HUES64 (cell line): ENCODE results near the gene ZNF433.

Experiments
- H3K27ac ChIP-seq: 2 replicates; pipeline ENCODE4 v1.7.0; 2013; ENCODE audit warnings: low read depth, low read length, inconsistent platforms
- H3K27me3 ChIP-seq: 2 replicates; pipeline ENCODE4 v1.6.1; 2013; ENCODE audit warnings: mild to moderate bottlenecking, low read length; ENCODE audit not compliant: insufficient read depth
- H3K36me3 ChIP-seq: 2 replicates; pipeline ENCODE4 v1.6.1; 2013; ENCODE audit warnings: mild to moderate bottlenecking, low read length; ENCODE audit not compliant: insufficient read depth
- H3K4me1 ChIP-seq: 2 replicates; pipeline ENCODE4 v1.6.1; 2013; ENCODE audit warnings: mild to moderate bottlenecking, low read length, moderate library complexity; ENCODE audit not compliant: insufficient read depth
- H3K4me3 ChIP-seq: 2 replicates; pipeline ENCODE4 v1.5.1; 2013; ENCODE audit warnings: mild to moderate bottlenecking, low read length, moderate library complexity
- H3K9ac ChIP-seq: 2 replicates; pipeline ENCODE4 v1.6.1; 2013; ENCODE audit warnings: mild to moderate bottlenecking, low read depth, low read length
- H3K9me3 ChIP-seq: 2 replicates; pipeline ENCODE4 v1.6.1; 2013; ENCODE audit warnings: low read depth, low read length; ENCODE audit not compliant: insufficient read depth
- WGBS: fragments of 150-250, 120-280 bp; methylation state at CpG from one replicate; pipeline ENCODE4 v1.1.7; 2013; ENCODE audit warnings: missing lambda C conversion rate; 5-methylcytosine and 5-hydroxymethylcytosine counted together

The ZNF433 gene

DNA sequence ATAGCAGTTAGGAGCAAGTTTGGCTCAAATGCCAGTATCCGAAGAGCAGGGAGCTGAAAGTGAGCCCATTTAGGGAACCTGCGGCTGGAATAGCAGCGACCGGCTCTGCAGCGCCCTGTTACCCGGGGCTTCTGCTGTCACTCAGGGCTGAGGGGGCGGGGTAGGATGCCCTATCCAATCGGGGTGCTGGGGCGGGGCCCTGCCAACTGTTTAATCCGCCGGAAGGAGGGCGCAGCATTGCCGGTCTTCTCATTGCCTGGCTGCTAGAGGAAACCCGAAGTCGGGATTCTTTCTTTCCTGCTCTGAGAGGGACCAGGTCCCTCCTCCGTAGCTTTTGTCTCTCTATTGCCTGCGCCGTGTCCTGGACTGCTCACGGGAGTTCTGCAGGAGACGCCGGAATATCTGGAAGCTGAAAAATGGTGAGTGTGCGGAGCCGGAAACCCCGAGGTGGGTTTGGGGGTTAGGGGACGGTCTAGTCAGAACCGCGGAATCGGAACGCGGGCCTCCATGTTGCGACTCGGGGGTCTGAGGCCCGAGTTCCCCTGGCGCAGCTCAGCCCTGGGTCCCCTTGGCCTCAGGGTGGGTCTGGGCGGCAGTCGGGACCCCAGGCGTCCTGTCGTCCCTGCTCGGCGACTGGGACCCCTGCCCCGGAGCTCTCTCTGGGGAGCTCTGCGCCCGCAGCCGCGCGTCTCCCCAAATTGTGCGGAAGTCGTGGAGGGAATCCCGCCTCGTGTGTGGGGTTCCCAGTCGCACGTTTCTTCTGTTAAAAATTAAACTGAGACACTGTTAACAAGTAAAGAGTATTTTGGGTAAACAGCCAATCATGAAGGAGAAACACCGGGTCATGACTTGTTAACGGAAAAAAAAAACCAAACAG lies 47.8 kb downstream of the ZNF433 start:
- 0 out of 2 replicates have a peak, but pooled peaks cover 4% of the 10 kb centered on the region for H3K4me1 ChIP-seq
- peak overlapping the region; percentile 88 for H3K4me3 ChIP-seq
- H3K27me3 ChIP-seq, result no peaks in the 10 kb centered on the region
- whole genome bisulfite sequencing, result under 1% methylated on average over 53 of the region's 54 CpGs
- peak overlapping the region; percentile 91 for H3K27ac ChIP-seq
- peaks cover 12% of the 10 kb centered on the region; the same call in 1 of the 2 replicates for H3K36me3 ChIP-seq
- peaks cover 10% of the 10 kb centered on the region for H3K9me3 ChIP-seq
- H3K9ac ChIP-seq, result peak overlapping the region; percentile 92

DNA sequence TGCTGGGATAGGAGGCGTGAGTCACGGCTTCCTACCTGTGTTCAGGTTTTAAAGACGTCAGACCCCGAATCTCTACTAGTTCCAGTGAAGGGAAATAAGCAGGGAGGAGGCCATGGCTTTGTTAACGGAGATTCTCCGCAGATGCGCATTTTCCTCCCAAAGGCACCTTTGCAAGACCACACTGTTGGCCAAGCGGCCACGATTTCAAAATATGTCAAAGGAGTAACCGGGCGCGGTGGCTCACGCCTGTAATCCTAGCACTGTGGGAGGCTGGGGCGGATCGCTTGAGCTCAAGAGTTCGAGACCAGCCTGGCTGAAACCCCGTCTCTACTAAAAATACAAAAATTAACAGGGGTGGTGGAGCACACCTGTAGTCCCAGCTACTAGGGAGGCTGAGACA lies 48.7 kb downstream of the ZNF433 start:
- Histone ChIP-seq H3K9ac (no peak overlapping the region), H3K36me3 (peaks cover 12% of the 10 kb centered on the region; the same call in 1 of the 2 replicates), H3K4me3 (peak overlapping the region; percentile 88; the same call in 1 of the 2 replicates), H3K4me1 (0 out of 2 replicates have a peak, but pooled peaks cover 4% of the 10 kb centered on the region), H3K9me3 (peaks cover 19% of the 10 kb centered on the region), H3K27me3 (no peaks in the 10 kb centered on the region), H3K27ac (no peak overlapping the region)
- WGBS, result 94% methylated on average over 17 of the region's 17 CpGs

GRCh38 chr19:11984986-11985385 lies 50.5 kb downstream of the ZNF433 start:
- Histone ChIP-seq H3K9me3 (peaks cover 37% of the 10 kb centered on the region), H3K9ac (no peak overlapping the region), H3K36me3 (peaks cover 8% of the 10 kb centered on the region; the same call in 1 of the 2 replicates), H3K27ac (no peak overlapping the region), H3K27me3 (no peaks in the 10 kb centered on the region), H3K4me3 (no peak overlapping the region), H3K4me1 (0 out of 2 replicates have a peak, but pooled peaks cover 4% of the 10 kb centered on the region)
- WGBS, result 57% methylated on average over 5 of the region's 5 CpGs

DNA sequence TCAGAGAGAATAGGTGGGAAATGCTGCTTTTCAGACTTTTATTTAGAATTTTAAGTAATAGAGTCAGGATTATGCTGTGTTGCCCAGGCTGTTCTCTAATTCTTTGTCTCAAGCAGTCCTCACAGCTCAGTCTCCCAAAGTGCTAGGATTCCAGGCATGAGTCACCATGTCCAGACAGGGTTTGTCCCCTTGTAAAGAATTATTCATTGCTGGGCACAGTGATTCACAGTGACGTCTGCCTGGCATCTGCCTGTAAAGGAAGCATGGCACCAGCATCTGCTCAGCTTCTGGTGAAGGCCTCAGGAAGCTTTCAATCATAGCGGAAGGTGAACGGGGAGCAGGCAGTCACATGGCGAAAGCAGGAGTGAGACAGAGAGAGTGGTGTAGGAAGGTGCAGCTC lies 53.0 kb downstream of the ZNF433 start:
- H3K27me3 ChIP-seq, result no peaks in the 10 kb centered on the region
- H3K36me3 ChIP-seq, result peaks cover 4% of the 10 kb centered on the region
- H3K9ac ChIP-seq, result no peak overlapping the region
- H3K27ac ChIP-seq, result no peak overlapping the region; the same call in 1 of the 2 replicates
- H3K9me3 ChIP-seq, result peaks cover 62% of the 10 kb centered on the region
- H3K4me3 ChIP-seq, result no peak overlapping the region
- 91% methylated on average over 3 of the region's 4 CpGs for WGBS
- 0 out of 2 replicates have a peak, but pooled peaks cover 4% of the 10 kb centered on the region for H3K4me1 ChIP-seq

DNA sequence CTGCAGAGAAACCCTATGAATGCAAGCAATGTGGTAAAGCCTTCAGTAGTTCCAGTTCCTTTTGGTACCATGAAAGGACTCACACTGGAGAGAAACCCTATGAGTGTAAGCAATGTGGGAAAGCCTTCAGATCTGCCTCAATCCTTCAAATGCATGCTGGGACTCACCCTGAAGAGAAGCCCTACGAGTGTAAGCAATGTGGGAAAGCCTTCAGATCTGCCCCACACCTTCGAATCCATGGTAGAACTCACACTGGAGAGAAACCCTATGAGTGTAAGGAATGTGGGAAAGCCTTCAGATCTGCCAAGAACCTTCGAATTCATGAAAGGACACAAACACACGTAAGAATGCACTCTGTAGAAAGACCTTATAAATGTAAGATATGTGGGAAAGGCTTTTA lies 56.0 kb downstream of the ZNF433 start:
- no peak overlapping the region for H3K4me3 ChIP-seq

DNA sequence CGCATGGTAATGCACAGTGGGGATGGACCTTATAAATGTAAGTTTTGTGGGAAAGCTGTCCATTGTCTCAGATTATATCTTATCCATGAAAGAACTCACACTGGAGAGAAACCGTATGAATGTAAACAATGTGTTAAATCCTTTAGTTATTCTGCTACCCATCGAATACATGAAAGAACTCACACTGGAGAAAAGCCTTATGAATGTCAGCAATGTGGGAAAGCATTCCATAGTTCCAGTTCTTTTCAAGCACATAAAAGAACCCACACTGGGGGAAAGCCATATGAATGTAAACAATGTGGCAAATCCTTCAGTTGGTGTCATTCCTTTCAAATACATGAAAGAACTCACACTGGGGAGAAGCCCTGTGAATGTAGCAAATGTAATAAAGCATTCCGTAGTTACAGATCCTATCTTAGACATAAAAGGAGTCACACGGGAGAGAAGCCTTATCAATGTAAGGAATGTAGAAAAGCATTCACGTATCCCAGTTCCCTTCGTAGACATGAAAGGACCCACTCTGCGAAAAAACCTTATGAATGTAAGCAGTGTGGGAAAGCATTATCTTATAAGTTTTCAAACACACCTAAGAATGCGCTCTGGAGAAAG lies 56.9 kb downstream of the ZNF433 start:
- Histone ChIP-seq H3K4me3 (no peak overlapping the region), H3K9ac (no peak overlapping the region), H3K27ac (no peak overlapping the region), H3K4me1 (no peaks in the 10 kb centered on the region), H3K27me3 (no peaks in the 10 kb centered on the region), H3K9me3 (peaks cover 85% of the 10 kb centered on the region), H3K36me3 (peaks cover 4% of the 10 kb centered on the region)
- WGBS, result 96% methylated on average over 8 of the region's 9 CpGs

More for the DNA sequence above, 56.0 kb downstream of the ZNF433 start:
- Histone ChIP-seq H3K27me3 (no peaks in the 10 kb centered on the region), H3K9ac (no peak overlapping the region), H3K9me3 (peaks cover 86% of the 10 kb centered on the region), H3K36me3 (peaks cover 4% of the 10 kb centered on the region), H3K27ac (no peak overlapping the region), H3K4me1 (no peaks in the 10 kb centered on the region)
- 84% methylated on average over 3 of the region's 4 CpGs for WGBS

- no peak overlapping the region for H3K27ac ChIP-seq
- no peaks in the 10 kb centered on the region for H3K4me1 ChIP-seq
- no peaks in the 10 kb centered on the region for H3K27me3 ChIP-seq
- H3K9me3 ChIP-seq, result peaks cover 34% of the 10 kb centered on the region
- H3K4me3 ChIP-seq, result no peak overlapping the region
- WGBS, result 80% methylated on average over 3 of the region's 5 CpGs
- H3K9ac ChIP-seq, result no peak overlapping the region
- H3K36me3 ChIP-seq, result peaks cover 2% of the 10 kb centered on the region
Observed at GRCh38 chr19:11973019-11973810, 62.3 kb downstream of the ZNF433 start.

DNA sequence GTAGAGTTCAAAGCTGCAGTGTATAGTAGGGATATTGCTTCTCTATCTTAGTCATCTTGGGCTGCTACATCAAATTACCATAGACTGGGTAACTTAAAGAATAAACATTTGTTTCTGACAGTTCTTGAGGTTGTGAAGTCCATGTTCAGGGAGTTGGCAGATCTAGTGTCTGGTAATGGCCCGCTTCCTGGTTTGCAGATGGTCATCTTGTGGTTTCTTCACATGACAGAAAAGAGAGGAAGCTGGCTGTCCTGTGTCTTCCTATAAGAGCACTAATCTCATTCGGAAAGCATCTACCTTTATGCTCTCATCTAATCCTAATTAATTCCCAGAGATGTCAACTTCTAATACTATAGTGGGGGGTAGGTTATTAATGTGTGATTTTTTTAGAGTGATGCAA lies 64.4 kb downstream of the ZNF433 start:
- Histone ChIP-seq H3K4me1 (no peaks in the 10 kb centered on the region), H3K9me3 (peaks cover 13% of the 10 kb centered on the region), H3K4me3 (no peak overlapping the region), H3K27me3 (peaks cover 7% of the 10 kb centered on the region), H3K36me3 (no peaks in the 10 kb centered on the region), H3K27ac (no peak overlapping the region), H3K9ac (no peak overlapping the region)
- 83% methylated on average over 1 of the region's 2 CpGs for WGBS

- H3K27me3 ChIP-seq, result peaks cover 12% of the 10 kb centered on the region
- no peak overlapping the region for H3K27ac ChIP-seq
- H3K4me1 ChIP-seq, result no peaks in the 10 kb centered on the region
- no peak overlapping the region for H3K4me3 ChIP-seq
- H3K9ac ChIP-seq, result no peak overlapping the region
- H3K36me3 ChIP-seq, result no peaks in the 10 kb centered on the region
- 0 out of 2 replicates have a peak, but pooled peaks cover 8% of the 10 kb centered on the region for H3K9me3 ChIP-seq
- WGBS, result no CpG with 5 or more reads among the region's 1 CpG
Observed at GRCh38 chr19:11970174-11970573, 65.3 kb downstream of the ZNF433 start.

GRCh38 chr19:11964858-11965645 lies 70.4 kb downstream of the ZNF433 start, which contains the start of gene ZNF763:
TSS of gene ZNF763 (plus strand) at chr19:11965040. CDS start at chr19:11965209, 169 bp downstream.
- under 1% methylated on average over 45 of the region's 47 CpGs for WGBS
- no peaks in the 10 kb centered on the region for H3K9me3 ChIP-seq
- H3K36me3 ChIP-seq, result no peaks in the 10 kb centered on the region
- H3K27me3 ChIP-seq, result peaks cover 12% of the 10 kb centered on the region
- H3K4me1 ChIP-seq, result peaks cover 5% of the 10 kb centered on the region; the same call in 1 of the 2 replicates
- peak within 1 kb of the TSS; percentile 92 for H3K27ac ChIP-seq
- H3K4me3 ChIP-seq, result peak within 1 kb of the TSS; percentile 86
- H3K9ac ChIP-seq, result peak within 1 kb of the TSS; percentile 92
